Right lobe of liver (tissue), 4 donors: ENCODE data around the gene CCNE1.

Experiments used
- CTCF ChIP-seq, 4 donors: fragments of 200-600 bp in 3 of 4; fragments of 450-650 bp in 1 of 4; IDR thresholded peaks; one replicate each; pipeline versions ENCODE4 v1.5.1 to v1.8.0; 2016 to 2022; ENCODE audit warnings: antibody characterized with exemption in 4 of 4, mild to moderate bottlenecking in 2 of 4
- POLR2A ChIP-seq: fragments of 450-650 bp; IDR thresholded peaks from one replicate; pipeline ENCODE4 v1.6.1; 2017; ENCODE audit warnings: antibody characterized with exemption, mild to moderate bottlenecking
- donor health status: DM: no; HTN: no; CAD: no.
- donor health status: DM: no; HTN: no; CAD: no.
- donor health status: DM: no; HTN: yes; CAD: no.

DNA sequence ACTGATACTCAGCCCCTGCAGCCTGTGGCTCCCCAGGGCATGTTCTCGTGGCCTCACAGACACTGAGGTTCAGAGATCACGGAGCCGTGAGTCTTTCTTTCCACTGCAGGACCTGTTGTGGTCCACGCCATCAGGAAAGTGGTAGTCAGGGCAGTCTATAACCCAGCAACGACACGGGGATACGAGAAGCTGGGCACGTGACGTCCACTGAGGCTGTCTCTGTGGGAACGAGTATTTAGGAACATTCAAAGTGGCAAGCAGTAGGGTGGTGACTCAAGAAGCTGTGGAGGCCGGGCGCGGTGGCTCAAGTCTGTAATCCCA lies 29.6 kb upstream of the CCNE1 start:
- TF ChIP-seq CTCF (IDR thresholded peaks at IDR 0.05) (no peak), POLR2A (no peak)
